ENCODE measurements around the gene COL26A1.

- TF ChIP-seq POLR2AphosphoS5 (IDR thresholded peaks at IDR 0.05), result no peak
- TF ChIP-seq CTCF (IDR thresholded peaks at IDR 0.05), result no peak
- TF ChIP-seq EP300 (IDR thresholded peaks at IDR 0.05), result no peak
- no peak for TF ChIP-seq POLR2A (IDR thresholded peaks at IDR 0.05)
Observed at GRCh38 chr7:101405474-101406067, 42.9 kb downstream of the COL26A1 start.
